ENCODE results near the gene BPTF. TPM values are rescaled to one million over a fixed set of nuclear protein-coding genes. Genes with fewer than 3 reads are reported as not detected.

BPTF gene
- total and polyA plus RNA-seq, 2 of the 13 experiments (the other 11 are each of a cell fraction or from before 2014, with no cell fraction given) = 43.5 to 66.1 TPM

- no peak for TF ChIP-seq ZNF607 (CRISPR knock-in tag; IDR thresholded peaks at IDR 0.05; ENCODE audit: borderline replicate concordance)
- TF ChIP-seq IRX3 (CRISPR knock-in tag; IDR thresholded peaks at IDR 0.05; ENCODE audit: borderline replicate concordance, low read depth) = 0 out of 2 replicates have a peak, but pooled peaks have one; percentile 30
- no peak for TF ChIP-seq RFX3 (CRISPR knock-in tag; IDR thresholded peaks at IDR 0.05)
- no peak for TF ChIP-seq SIN3B (IDR thresholded peaks at IDR 0.05; ENCODE audit: low read length)
- TF ChIP-seq ZFP37 (CRISPR knock-in tag; IDR thresholded peaks at IDR 0.05; ENCODE audit: borderline replicate concordance) = no peak
- TF ChIP-seq ZNF235 (CRISPR knock-in tag; IDR thresholded peaks at IDR 0.05; ENCODE audit: borderline replicate concordance) = no peak
- no peak; the same call in 1 of the 2 replicates for TF ChIP-seq SPEN (CRISPR knock-in tag; IDR thresholded peaks at IDR 0.05; ENCODE audit: low read depth)
- TF ChIP-seq SNAPC5 (CRISPR knock-in tag; IDR thresholded peaks at IDR 0.05; ENCODE audit: borderline replicate concordance) = no peak
- TF ChIP-seq ZNF143 (CRISPR knock-in tag; IDR thresholded peaks at IDR 0.05) = no peak
- TF ChIP-seq SRY (CRISPR knock-in tag; IDR thresholded peaks at IDR 0.05) = no peak; the same call in 1 of the 2 replicates
- TF ChIP-seq ARHGAP35 (CRISPR knock-in tag; IDR thresholded peaks at IDR 0.05; ENCODE audit: borderline replicate concordance) = peak; percentile 33; the same call in 1 of the 2 replicates
- no peak for TF ChIP-seq MLLT10 (CRISPR knock-in tag; IDR thresholded peaks at IDR 0.05)
- TF ChIP-seq ZNF609 (CRISPR knock-in tag; IDR thresholded peaks at IDR 0.05; ENCODE audit: borderline replicate concordance) = no peak; the same call in 1 of the 2 replicates
- no peak for TF ChIP-seq HNF1A (IDR thresholded peaks at IDR 0.05; ENCODE audit: low read depth)
- TF ChIP-seq HNF1A (CRISPR knock-in tag; IDR thresholded peaks at IDR 0.05; ENCODE audit: borderline replicate concordance) = peak; percentile 8; the same call in 1 of the 2 replicates
- no peak; the same call in 1 of the 2 replicates for TF ChIP-seq ZNF274 (CRISPR knock-in tag; IDR thresholded peaks at IDR 0.05)
- 0 out of 2 replicates have a peak, but pooled peaks have one; percentile 62 for TF ChIP-seq ZNF772 (CRISPR knock-in tag; IDR thresholded peaks at IDR 0.05)
- TF ChIP-seq ETS1 (CRISPR knock-in tag; IDR thresholded peaks at IDR 0.05) = no peak
- TF ChIP-seq MYNN (CRISPR knock-in tag; IDR thresholded peaks at IDR 0.05; ENCODE audit: low read depth) = no peak
Observed at GRCh38 chr17:67993153-67993997, 168.1 kb downstream of the BPTF start (continued).

All from HepG2 (cell line).